K562 (cell line): ENCODE measurements around the gene MRO. TPM values are rescaled to one million over a fixed set of nuclear protein-coding genes. Genes with fewer than 3 reads are reported as not detected.

Source experiments
- ATAC-seq: fragments of 200-7000 bp; cut with Tn5 transposase; 3 replicates; pipeline ENCODE4 v1.9.1; 2020; ENCODE audit warnings: moderate library complexity
- BruUV-seq: library from RNA; stranded (reverse); fragments of 400-500 nt; replicated peaks from 2 replicates; lab custom pipeline; 2021; lab: Mats Ljungman, UMichigan
- CTCF ChIA-PET: fragments of 300-600 bp; formaldehyde crosslinking; extraction: SDS; loops from one replicate; lab custom pipeline; 2021; ENCODE audit warnings: low intra/inter-chr PET ratio; lab: Yijun Ruan, JAX
- POLR2A ChIA-PET: fragments of 300-600, 350-650 bp; sonication (Branson Sonifier 250); formaldehyde crosslinking; extraction: SDS; loops from one replicate; lab custom pipeline; 2021; ENCODE audit warnings: antibody characterized with exemption, inconsistent platforms; lab: Yijun Ruan, JAX
- DNase-seq, 4 experiments: peaks; one replicate each; pipeline versions ENCODE4 v3.0.0 to v3.0.0-alpha.2; 2011 to 2018; ENCODE audit warnings: low spot score in 3 of 4, mixed read lengths in 3 of 4; ENCODE audit errors: extremely low read depth in 1 of 4
- FAIRE-seq: peaks from 2 replicates; lab custom pipeline; 2011; peaks lifted over from hg19 to GRCh38; lab: Jason Lieb, UNC
- H2AFZ ChIP-seq: 2 replicates; pipeline ENCODE4 v1.6.0; 2011; ENCODE audit warnings: low read depth, low read length, control low read depth, inconsistent platforms
- H3K27ac ChIP-seq: fragments of 200-600 bp; 3 replicates; pipeline ENCODE4 v1.8.0; 2011; ENCODE audit warnings: low read depth, mild to moderate bottlenecking, control low read depth, inconsistent platforms, low read length, moderate library complexity, mixed read lengths; ENCODE audit errors: extremely low read depth
- H3K27me3 ChIP-seq, 2 experiments: fragments of 300-600 bp in 1 of 2; 2 replicates in 1 of 2; 3 replicates in 1 of 2; pipeline versions ENCODE4 v1.6.0 to v1.8.0; 2011; ENCODE audit warnings: inconsistent platforms in 2 of 2, low read length in 2 of 2, mild to moderate bottlenecking in 1 of 2, mixed read lengths in 1 of 2, moderate library complexity in 1 of 2; ENCODE audit not compliant: control insufficient read depth in 2 of 2, insufficient read depth in 2 of 2
- H3K36me3 ChIP-seq: fragments of 300-600 bp; 3 replicates; pipeline ENCODE4 v1.8.0; 2011; ENCODE audit warnings: mild to moderate bottlenecking, low read length, inconsistent platforms; ENCODE audit not compliant: control insufficient read depth, insufficient read depth
- H3K4me1 ChIP-seq, 2 experiments: fragments of 200-600 bp in 1 of 2; replicated peaks in 1 of 2; 2 replicates in 1 of 2; 3 replicates in 1 of 2; pipeline versions ENCODE4 v1.5.1 to v1.8.0; 2011; ENCODE audit warnings: inconsistent platforms in 2 of 2, low read length in 2 of 2, mild to moderate bottlenecking in 1 of 2, mixed read lengths in 1 of 2, moderate library complexity in 1 of 2; ENCODE audit not compliant: control insufficient read depth in 2 of 2, insufficient read depth in 2 of 2
- H3K4me2 ChIP-seq: 2 replicates; pipeline ENCODE4 v1.6.1; 2011; ENCODE audit warnings: low read length, control low read depth, inconsistent platforms, mixed read lengths; ENCODE audit not compliant: insufficient read depth
- H3K4me3 ChIP-seq: fragments of 200-600 bp; sonication (generic), shearing (Covaris generic); 2 replicates; pipeline ENCODE4 v1.5.1; 2016; ENCODE audit warnings: control low read depth, inconsistent platforms
- H3K79me2 ChIP-seq: fragments of 200-600 bp; 3 replicates; pipeline ENCODE4 v1.8.0; 2011; ENCODE audit warnings: low read length, inconsistent platforms; ENCODE audit not compliant: control insufficient read depth, insufficient read depth
- H3K9ac ChIP-seq, 2 experiments: 2 replicates each; pipeline versions ENCODE4 v1.6.0 to v1.6.1; 2011; ENCODE audit warnings: low read depth in 2 of 2, low read length in 2 of 2, control low read depth in 1 of 2, inconsistent platforms in 1 of 2, mild to moderate bottlenecking in 1 of 2, mixed read lengths in 1 of 2; ENCODE audit not compliant: insufficient read depth in 1 of 2
- H3K9me1 ChIP-seq: one replicate; pipeline ENCODE4 v1.6.0; 2011; ENCODE audit warnings: inconsistent platforms, mild to moderate bottlenecking, low read length, moderate library complexity; ENCODE audit not compliant: control insufficient read depth, insufficient read depth
- H3K9me3 ChIP-seq: replicated peaks from 2 replicates; pipeline ENCODE4 v1.5.1; 2011; ENCODE audit warnings: low read depth, low read length, inconsistent platforms; ENCODE audit not compliant: control insufficient read depth, insufficient read depth
- H4K20me1 ChIP-seq: replicated peaks from 2 replicates; pipeline ENCODE4 v1.6.1; 2011; ENCODE audit warnings: low read length, inconsistent platforms, mixed read lengths; ENCODE audit not compliant: control insufficient read depth, insufficient read depth
- RFX5 ChIP-seq: IDR thresholded peaks from 2 replicates; pipeline ENCODE4 v1.6.1; 2011; ENCODE audit warnings: low read depth, mild to moderate bottlenecking, improper control_type of control experiment, low read length
- TOE1 ChIP-seq, 2 experiments: fragments of 450-650 bp in 1 of 2; sonication (generic) in 1 of 2; formaldehyde crosslinking in 1 of 2; IDR thresholded peaks; 2 replicates each; pipeline versions ENCODE4 v1.7.1 to v1.8.0; 2016 to 2022; ENCODE audit warnings: borderline replicate concordance in 2 of 2, mild to moderate bottlenecking in 2 of 2, antibody characterized with exemption in 1 of 2, inconsistent platforms in 1 of 2, low read depth in 1 of 2, missing genetic modification reagents in 1 of 2, moderate library complexity in 1 of 2
- YY1 ChIP-seq, 3 experiments: IDR thresholded peaks; 2 replicates each; pipeline ENCODE4 v1.6.1; 2011; ENCODE audit warnings: low read length in 2 of 3, mild to moderate bottlenecking in 2 of 3, moderate library complexity in 2 of 3, borderline replicate concordance in 1 of 3, control low read depth in 1 of 3, low read depth in 1 of 3; ENCODE audit not compliant: insufficient read depth in 3 of 3, insufficient replicate concordance in 2 of 3, control insufficient read depth in 1 of 3, insufficient read length in 1 of 3; ENCODE audit errors: extremely low read depth in 1 of 3
- ZBTB8A ChIP-seq: fragments of 450-650 bp; IDR thresholded peaks from 2 replicates; pipeline ENCODE4 v1.6.1; 2018; ENCODE audit warnings: mild to moderate bottlenecking, moderate library complexity; ENCODE audit not compliant: partially characterized antibody
- ZNF165 ChIP-seq: fragments of 250-450 bp; sonication (Bioruptor Pico); IDR thresholded peaks from 2 replicates; pipeline ENCODE4 v1.4.0; 2020; ENCODE audit warnings: borderline replicate concordance
- ZZZ3 ChIP-seq: fragments of 450-650 bp; IDR thresholded peaks from 2 replicates; pipeline ENCODE4 v1.6.1; 2016; ENCODE audit warnings: antibody characterized with exemption, mild to moderate bottlenecking, moderate library complexity
- WGBS: fragments of 100-300 bp; shearing (Covaris generic); methylation state at CpG from one replicate; pipeline ENCODE4 v1.1.6; 2016; ENCODE audit warnings: low coverage, mixed read lengths; ENCODE audit not compliant: insufficient coverage; ENCODE audit errors: missing lambda C conversion rate; 5-methylcytosine and 5-hydroxymethylcytosine counted together
- in situ Hi-C: fragments of 300-500 bp; cut with MboI; formaldehyde crosslinking; loops from 4 replicates; pipeline ENCODE4 v1.15.0; 2018; ENCODE audit warnings: inconsistent platforms, mixed read lengths
- intact Hi-C: fragments of 100-400 bp; cut with micrococcal nuclease; formaldehyde crosslinking; loops from 2 replicates; pipeline ENCODE4 v1.14.2; 2022
- polyA plus RNA-seq, 8 experiments: library from polyadenylated mRNA; depleted of rRNA in 4 of 8; stranded (reverse) in 5 of 8; unstranded in 3 of 8; fragments of >200 nt; fragmentation: Nextera tagmentation in 2 of 8; fragmentation: Illumina TruSeq in 1 of 8; extraction: Ambion mirVana in 2 of 8; extraction: Trizol in 1 of 8; gene quantifications; 2 replicates each; pipeline versions ENCODE4 v1.2.1 to v1.2.3, GENCODE V29; 2011 to 2014; ENCODE audit warnings: inconsistent platforms in 1 of 8, missing spikeins in 1 of 8
- total RNA-seq, 7 experiments: library from RNA; depleted of rRNA in 6 of 7; stranded (reverse); fragments of >200 nt in 6 of 7; fragmentation: Illumina TruSeq in 2 of 7; extraction: Trizol in 2 of 7; gene quantifications; 2 replicates each; pipeline versions ENCODE4 v1.2.1 to v1.2.3, GENCODE V29; 2011 to 2021; ENCODE audit warnings: low replicate concordance in 1 of 7

MRO gene
- total and polyA plus RNA-seq, 9 of the 15 experiments (the other 6 are each of a cell fraction or from before 2014, with no cell fraction given) = 0.06 TPM; not detected in 8

- ATAC-seq = no peak
- Histone ChIP-seq H3K27ac (no peak overlapping the region), H2AFZ (0 out of 2 replicates have a peak overlapping the region, but pooled peaks have one; percentile 20), H3K4me1 (no peaks in the 10 kb centered on the region), H3K27me3 (no peaks in the 10 kb centered on the region), H3K79me2 (no peaks in the 10 kb centered on the region), H3K4me3 (no peak overlapping the region), H3K36me3 (no peaks in the 10 kb centered on the region), H3K9me1 (no peaks in the 10 kb centered on the region), H3K4me2 (no peak overlapping the region), H4K20me1 (no peaks in the 10 kb centered on the region), H3K9me3 (no peaks in the 10 kb centered on the region), H3K9ac (no peak overlapping the region)
- intact Hi-C loops = no loop called here
- WGBS = 43% methylated on average over 2 of the region's 2 CpGs
- TF ChIP-seq RFX5 (no peak), TOE1 (IDR thresholded peaks at IDR 0.05; ENCODE audit: borderline replicate concordance) (no peak), TOE1 (CRISPR knock-in tag; IDR thresholded peaks at IDR 0.05; ENCODE audit: borderline replicate concordance, low read depth) (no peak), YY1 (IDR thresholded peaks at IDR 0.05; ENCODE audit: borderline replicate concordance in 1 of 3, control insufficient read depth in 1 of 3, extremely low read depth in 1 of 3, insufficient read depth in 3 of 3, insufficient read length in 1 of 3, insufficient replicate concordance in 2 of 3, low read depth in 1 of 3, low read length in 2 of 3) (peak in 1 of 3 experiments; percentile 19), ZBTB8A (no peak), ZNF165 (CRISPR knock-in tag) (no peak), ZZZ3 (no peak)
- in situ Hi-C loops = no loop called here
- DNase-seq = no peak
- POLR2A ChIA-PET = interaction anchor here (0.7 to 1.1 kb wide), 2 partner anchors 7 to 9 kb away, joined by 3 read pairs; no protein-coding TSS in a partner anchor
- CTCF ChIA-PET = no interaction called here
- no TSS peak for BruUV-seq
- FAIRE-seq = no peak
These were observed 12.9 kb upstream of the MRO start for GRCh38 chr18:50832754-50833153.
